AML-193 (cell line): ENCODE data around the gene ATXN1.
A peak's percentile ranks its signal among the peaks of the same experiment; 100 is the strongest.

ENCODE experiments used
- DNase-seq, 2 experiments: peaks; one replicate each; lab custom pipeline; 2025; lab: John Stamatoyannopoulos, UW

ATXN1 gene

GRCh38 chr6:16762268-16762549, 949 bp upstream of the ATXN1 start:
- peak in 1 of 2 experiments; percentile 52 for DNase-seq

GRCh38 chr6:16761471-16762267, 409 bp upstream of the ATXN1 start:
- peak; percentile 88 to 91 for DNase-seq

GRCh38 chr6:16759646-16760515, 1.4 kb downstream of the ATXN1 start:
- peak; percentile 71 to 75 for DNase-seq

- peak; percentile 47 to 50 for DNase-seq
Observed at GRCh38 chr6:16759181-16759645, 2.0 kb downstream of the ATXN1 start.

GRCh38 chr6:16758163-16758975, 2.9 kb downstream of the ATXN1 start:
- peak; percentile 50 to 62 for DNase-seq

GRCh38 chr6:16757332-16757731, 3.9 kb downstream of the ATXN1 start:
- DNase-seq: no peak

GRCh38 chr6:16756660-16757255, 4.5 kb downstream of the ATXN1 start:
- DNase-seq: peak; percentile 81

GRCh38 chr6:16755544-16755943, 5.7 kb downstream of the ATXN1 start:
- no peak for DNase-seq

GRCh38 chr6:16754876-16755275, 6.4 kb downstream of the ATXN1 start:
- DNase-seq: no peak

- no peak for DNase-seq
Observed at GRCh38 chr6:16754274-16754673, 7.0 kb downstream of the ATXN1 start.

- DNase-seq: no peak
Observed at GRCh38 chr6:16753341-16753740, 7.9 kb downstream of the ATXN1 start.

- DNase-seq: peak; percentile 99
Observed at GRCh38 chr6:16752206-16752866, 8.9 kb downstream of the ATXN1 start.

- no peak for DNase-seq
Observed at GRCh38 chr6:16751251-16751946, 9.9 kb downstream of the ATXN1 start.

GRCh38 chr6:16750566-16750965, 10.7 kb downstream of the ATXN1 start:
- DNase-seq: no peak

GRCh38 chr6:16749516-16750485, 11.5 kb downstream of the ATXN1 start:
- DNase-seq: no peak

GRCh38 chr6:16748025-16748319, 13.3 kb downstream of the ATXN1 start:
- DNase-seq: no peak

GRCh38 chr6:16747232-16748024, 13.8 kb downstream of the ATXN1 start:
- DNase-seq: no peak

- no peak for DNase-seq
Observed at GRCh38 chr6:16746812-16747211, 14.4 kb downstream of the ATXN1 start.

GRCh38 chr6:16746401-16746800, 14.9 kb downstream of the ATXN1 start:
- DNase-seq: no peak
